Stimulated activated CD8-positive, alpha-beta memory T cell treated with anti-CD3 and anti-CD28 coated beads, Interleukin-15, amount 100 ng/mL, for 1 hour (primary cell): ENCODE results near the gene NFKBIE.
A peak's percentile ranks its signal among the peaks of the same experiment; 100 is the strongest.
"Not testable (repeated sequence)": the region's sequence is repeated elsewhere in the genome, so short reads cannot be mapped to it uniquely, and the experiment has no call there.

Experiments
- DNase-seq: peaks from one replicate; pipeline ENCODE4 v3.0.0-alpha.2; 2020; ENCODE audit warnings: low read depth

Gene NFKBIE, protein sequence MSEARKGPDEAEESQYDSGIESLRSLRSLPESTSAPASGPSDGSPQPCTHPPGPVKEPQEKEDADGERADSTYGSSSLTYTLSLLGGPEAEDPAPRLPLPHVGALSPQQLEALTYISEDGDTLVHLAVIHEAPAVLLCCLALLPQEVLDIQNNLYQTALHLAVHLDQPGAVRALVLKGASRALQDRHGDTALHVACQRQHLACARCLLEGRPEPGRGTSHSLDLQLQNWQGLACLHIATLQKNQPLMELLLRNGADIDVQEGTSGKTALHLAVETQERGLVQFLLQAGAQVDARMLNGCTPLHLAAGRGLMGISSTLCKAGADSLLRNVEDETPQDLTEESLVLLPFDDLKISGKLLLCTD

DNA sequence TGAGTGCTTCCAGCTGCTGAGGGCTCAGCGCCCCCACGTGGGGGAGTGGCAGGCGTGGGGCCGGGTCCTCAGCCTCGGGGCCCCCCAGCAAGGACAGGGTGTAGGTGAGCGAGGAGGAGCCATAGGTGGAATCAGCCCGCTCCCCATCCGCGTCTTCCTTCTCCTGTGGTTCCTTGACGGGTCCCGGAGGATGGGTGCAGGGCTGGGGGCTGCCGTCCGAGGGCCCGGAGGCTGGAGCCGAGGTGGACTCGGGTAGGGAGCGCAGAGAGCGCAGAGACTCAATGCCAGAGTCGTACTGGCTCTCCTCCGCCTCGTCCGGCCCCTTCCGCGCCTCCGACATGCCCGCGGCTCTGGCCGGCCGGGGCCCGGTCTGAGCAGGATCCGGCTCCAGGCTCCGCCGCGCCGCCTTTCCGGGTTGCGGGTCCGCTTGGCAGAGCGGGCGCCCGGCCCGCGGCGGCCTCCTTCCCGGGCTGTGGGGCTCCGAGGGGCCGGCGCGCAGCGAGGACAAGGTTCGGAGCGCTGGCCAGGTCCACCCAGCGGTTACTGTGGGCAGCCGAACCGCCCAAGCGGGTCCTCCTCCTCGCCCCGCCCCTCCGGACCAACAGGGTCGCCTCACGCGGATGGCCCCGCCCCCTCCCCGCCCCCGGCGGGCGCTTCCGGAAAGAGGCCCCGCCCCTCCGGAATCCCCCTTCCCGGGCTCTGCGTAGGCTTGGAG, at the start of gene NFKBIE:
NFKBIE (minus strand) TSS at position 545 of the 715 bp plus-strand sequence; CDS start at position 340, 205 bp downstream.
- DNase-seq: peak; percentile 95

DNA sequence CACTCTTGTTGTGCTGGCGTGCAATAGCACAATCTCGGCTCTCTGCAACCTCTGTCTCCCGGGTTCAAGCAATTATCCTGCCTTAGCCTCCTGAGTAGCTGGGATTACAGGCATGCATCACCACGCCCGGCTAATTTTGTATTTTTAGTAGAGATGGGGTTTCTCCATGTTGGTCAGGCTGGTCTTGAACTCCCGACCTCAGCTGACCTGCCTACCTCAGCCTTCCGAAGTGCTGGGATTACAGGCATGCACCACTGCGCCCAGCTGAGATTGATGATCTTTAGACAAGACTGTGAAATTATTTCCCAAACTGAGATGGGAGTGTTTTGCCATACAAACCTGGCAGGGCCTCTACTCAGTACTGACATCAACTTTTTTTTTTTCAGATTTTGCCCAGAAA, 49.3 kb upstream of the NFKBIE start:
- not testable (repeated sequence) for DNase-seq

DNA sequence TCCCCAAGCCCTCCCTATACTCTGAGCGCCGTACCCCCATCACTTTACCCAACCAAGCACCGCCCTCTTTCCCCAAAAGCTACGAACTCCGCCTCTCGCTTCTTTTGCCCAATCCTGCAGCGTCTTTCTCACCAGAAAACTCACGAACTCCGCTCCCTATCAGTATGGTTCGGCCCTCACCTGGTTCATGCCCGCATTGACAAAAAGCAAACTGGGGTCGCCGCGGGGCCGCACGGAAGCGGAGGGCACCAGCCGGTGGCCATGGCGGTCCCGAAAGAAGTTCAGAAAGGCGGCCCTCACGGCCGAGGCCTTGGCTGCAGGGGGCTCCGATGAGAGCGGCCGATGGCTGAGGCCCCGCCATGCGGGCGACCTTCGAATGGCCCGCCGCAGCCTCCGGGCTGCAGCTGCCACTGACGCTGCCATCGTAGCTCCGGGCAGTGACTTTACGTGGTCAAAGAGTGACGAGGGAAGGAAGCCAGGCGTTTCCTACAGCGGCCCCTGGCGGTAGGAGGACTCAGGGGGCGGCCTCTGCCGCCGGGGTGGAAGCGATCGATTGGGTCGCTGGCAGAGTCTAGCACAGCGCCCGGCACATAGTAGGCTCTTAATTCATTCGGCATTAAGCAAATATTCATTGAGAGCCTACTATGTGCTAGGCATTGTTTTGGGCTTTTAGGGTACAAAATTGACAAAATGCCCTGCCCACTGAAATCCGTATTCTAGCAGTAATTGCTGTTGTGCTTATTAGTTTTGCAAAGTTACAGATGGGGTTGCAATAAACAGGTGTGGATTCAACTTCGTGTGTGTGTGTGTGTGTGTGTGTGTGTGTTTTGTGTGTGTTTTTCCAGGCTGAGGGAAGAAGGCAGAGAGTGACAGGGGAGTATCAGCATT, 47.8 kb upstream of the NFKBIE start, which contains the start of gene AARS2:
AARS2 (minus strand) TSS at position 447 of the 888 bp plus-strand sequence; CDS start at position 423, 24 bp downstream.
- DNase-seq: peak; percentile 94

DNA sequence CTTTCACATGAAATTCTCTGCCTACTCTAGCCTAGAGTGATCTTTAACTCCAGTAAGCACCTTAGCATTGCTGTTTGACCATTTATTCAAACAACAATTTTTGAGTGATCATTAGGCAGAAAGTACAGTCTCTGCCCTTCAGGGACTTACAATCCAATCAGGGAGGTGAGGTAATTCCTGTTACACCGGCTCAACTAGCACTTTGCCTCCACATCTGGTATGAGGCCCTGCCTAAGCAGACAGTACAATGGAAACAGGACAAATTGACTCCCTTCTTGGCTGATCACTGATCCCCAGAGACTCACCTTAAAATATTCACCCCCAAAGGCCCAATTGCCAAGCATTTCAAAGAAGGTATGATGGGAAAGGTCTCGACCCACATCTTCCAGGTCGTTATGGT, 46.4 kb upstream of the NFKBIE start:
- DNase-seq: no peak

DNA sequence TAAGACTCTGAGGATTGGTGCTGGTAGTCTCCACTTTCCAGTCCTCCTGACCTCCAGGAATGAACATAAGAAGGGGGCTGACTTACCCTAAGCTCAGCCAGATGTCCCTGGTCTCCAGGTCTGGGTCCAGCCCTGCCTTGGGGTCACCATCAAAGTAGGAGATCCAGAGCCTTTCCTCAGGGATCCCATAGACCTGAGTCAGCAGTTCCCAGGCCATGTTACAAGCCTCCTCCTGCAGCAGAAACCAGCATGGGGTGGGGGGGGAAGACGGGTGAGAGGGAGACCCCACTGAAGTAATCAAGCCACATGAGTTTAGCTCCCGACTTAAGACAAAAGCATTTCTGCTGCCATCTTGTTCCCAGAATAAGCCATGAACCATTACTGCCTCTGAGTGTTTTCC, 46.0 kb upstream of the NFKBIE start:
- DNase-seq: no peak

DNA sequence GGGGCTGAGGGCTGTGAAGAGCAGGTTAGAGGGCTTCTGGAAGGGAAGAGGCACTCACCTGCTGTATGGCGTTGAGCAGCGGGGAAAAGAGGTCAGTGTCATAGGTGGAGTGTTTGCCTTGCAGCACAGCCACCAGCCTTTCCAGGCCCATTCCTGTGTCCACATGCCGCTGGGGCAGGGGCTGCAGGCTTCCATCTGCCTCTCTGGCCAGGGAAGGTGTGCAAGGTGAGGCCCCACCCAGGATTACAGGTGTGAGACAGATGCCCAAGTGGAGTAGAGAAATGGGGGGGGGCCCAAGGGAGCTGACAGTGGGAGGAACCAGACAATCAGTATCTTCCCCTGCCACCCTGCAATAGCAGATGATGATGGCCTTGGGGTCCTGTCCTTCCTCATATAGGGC, 44.9 kb upstream of the NFKBIE start:
- no peak for DNase-seq

DNA sequence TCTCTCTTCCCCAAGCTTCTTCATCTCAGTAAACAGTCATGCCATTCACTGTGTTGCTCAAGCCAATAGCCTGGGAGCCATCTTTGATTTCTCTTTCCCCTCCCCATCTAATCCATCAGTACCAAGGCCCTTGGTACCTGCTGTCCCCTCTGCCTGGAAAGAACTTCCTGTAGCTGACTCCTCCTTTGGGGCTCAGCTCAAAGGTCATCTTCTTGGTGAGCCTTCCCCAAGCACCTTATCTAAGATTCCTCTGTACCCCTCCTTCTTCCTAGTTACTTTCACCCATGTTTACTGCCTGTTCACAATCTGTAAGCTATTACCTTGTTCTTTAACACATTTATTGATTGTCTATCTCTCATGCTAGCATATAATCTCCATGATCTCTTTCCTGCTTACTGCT, 44.3 kb upstream of the NFKBIE start:
- DNase-seq: no peak

DNA sequence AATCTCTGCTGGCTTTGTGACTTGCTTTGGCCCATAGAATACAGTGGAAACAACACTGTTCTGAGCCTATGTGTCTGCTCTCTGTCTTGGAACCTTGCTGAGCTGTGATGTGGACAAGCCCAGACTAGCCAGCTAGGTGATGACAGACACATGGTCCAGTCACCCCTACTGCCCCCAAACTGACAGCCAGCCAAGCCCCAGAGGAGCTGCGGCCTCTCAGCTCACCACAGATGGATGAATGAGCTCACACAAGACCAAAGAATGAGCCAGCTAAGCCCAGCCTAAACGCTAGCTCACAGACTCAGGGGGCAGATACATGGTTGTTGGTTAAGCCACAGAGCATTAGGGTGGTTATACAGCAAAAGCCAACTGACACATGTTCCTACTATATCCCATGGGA, 43.7 kb upstream of the NFKBIE start:
- DNase-seq: no peak

DNA sequence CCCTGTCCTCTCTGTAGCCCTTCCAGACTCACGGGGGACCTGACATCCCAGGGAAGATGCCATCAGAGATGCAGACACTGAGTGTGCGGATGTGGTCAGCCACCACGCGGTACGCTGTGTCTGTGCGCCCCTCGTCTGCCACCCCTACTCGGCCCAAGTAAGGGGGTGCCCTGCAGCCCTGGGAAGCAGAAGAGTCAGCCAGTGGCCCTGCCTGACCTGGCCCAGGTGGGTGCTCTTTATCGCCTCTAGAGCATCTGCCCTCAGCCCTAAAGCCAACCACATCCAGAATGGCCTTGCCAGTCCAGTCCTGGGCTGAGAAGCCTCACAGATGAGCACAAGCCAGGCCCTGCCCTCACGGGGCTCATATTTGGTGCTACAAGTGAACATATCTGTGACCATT, 41.9 kb upstream of the NFKBIE start:
- no peak for DNase-seq

DNA sequence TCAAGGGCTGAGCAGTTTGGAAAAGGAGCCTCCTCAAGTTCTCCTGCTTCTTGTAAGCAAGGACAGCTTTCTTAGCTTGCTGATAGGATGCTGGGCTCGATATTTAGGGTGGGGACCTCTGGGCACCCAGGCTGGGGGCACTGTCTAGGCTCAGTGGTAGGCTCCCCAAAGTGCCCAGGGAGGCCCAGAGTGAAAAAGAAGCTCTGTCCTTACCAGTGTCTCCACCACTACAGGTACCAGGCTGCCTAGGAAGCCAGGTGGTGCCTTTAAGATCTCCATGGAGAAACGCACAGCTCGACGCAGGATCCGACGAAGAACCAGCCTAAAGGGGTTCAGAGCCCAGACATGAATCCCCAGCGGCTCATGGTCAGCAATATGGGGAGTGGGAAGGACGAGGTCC, 41.4 kb upstream of the NFKBIE start:
- no peak for DNase-seq

DNA sequence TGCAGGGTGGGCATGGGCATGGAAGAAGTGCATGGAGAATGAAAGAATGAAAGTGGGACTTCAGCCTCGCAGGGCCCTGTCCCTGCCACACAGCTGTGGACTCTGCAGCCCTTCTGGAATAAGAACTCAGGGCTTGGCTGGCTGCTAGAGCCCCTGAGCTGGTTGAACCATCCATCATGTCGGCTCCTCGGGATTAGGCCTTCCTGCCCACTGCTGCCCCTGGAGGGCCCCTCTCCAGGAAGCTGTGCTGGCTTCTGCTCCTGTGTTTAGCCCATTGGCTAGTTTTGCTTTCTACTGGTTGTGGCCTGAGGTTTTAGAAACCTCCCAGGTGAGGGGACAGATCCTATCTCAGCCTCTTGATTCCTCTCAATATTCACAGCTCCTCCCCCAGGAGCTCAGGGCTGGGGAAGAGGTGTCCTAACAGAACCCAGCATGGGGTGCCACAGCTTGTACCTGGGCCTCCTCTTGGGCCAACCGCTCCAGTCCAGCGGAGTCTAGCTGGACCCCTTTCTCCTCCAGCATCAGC, 39.9 kb upstream of the NFKBIE start:
- no peak for DNase-seq

DNA sequence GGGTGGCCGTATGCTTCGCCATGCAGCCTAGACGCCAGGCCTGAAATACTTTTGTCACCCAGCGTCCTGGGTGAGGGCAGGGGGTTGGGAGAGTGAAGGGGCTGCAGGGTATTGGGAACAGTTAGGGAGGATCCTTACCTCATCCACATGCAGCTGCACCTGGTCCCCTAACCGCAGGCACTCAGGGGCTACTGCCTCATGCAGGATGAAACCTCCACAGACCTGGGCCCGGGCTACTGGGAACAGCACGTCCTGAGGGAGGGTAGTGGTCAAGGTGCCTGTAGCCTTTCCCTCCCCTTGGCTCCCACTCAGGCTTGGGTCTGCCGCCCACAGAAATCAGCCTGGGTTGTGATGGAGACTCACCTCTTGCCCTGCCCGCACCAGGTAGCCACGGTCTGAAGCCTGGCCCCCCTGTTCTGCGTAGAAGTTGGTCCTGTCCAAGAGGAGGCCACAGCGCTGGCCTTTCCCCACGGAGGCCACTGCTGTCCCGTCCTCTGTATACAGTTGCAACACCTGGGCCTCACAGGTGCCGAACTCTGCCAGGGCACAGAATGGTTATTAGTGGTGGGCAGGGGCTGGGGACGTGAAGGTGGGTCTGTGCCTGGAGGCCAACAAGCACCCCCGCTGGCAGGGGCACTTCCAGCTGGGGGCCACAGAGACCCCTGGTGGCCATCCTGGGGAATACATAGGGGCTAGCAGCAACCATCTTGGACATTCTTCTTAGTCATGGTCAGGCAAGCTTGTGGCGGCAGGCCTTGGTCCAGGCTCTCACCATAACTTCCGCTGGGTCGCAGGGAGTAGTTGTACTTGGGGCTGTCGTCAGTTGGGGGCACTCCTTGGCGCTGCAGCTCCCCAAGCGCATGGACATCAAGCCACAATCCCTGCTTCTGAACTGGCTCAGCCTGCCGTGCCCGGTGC, 39.2 kb upstream of the NFKBIE start:
- DNase-seq: peak; percentile 17

DNA sequence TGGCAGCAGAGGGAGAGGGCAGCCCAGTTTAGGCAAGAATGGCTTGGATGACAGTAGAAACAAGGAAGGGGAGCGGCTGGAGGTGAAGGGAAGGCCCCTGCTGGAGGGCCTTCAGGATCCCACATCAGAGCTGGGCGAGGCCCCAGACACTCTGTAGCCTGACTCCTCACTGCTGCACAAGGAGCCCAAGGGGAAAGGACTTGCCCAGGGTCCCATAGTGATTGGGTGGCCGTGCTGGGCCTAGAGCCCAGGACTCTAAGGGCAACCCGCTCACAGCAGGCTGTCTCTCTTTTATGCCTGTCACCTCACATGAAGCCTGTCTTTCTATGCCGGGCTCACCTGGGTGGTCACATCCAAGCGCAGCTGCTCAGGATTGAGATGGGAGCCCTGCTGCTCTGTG, 38.5 kb upstream of the NFKBIE start:
- no peak for DNase-seq

DNA sequence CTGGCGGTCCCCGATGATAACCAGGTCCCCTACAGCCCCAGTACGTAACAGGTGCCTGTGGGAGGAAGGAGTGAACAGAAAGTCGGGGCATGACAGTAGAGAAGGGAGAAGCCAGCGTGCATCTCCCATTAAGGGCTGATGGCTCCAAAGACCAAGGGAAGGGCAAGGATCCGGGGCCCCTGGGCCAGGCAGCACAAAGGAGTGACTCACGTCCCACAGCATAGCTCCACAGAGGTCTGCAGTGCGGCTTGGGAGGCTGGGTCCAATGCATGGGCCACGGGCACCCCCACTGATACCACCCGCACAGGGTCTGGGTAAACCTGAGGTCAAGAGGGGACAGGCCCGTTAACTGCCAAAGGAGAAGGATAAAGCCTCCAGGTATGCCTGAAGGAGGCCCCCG, 37.5 kb upstream of the NFKBIE start:
- no peak for DNase-seq

DNA sequence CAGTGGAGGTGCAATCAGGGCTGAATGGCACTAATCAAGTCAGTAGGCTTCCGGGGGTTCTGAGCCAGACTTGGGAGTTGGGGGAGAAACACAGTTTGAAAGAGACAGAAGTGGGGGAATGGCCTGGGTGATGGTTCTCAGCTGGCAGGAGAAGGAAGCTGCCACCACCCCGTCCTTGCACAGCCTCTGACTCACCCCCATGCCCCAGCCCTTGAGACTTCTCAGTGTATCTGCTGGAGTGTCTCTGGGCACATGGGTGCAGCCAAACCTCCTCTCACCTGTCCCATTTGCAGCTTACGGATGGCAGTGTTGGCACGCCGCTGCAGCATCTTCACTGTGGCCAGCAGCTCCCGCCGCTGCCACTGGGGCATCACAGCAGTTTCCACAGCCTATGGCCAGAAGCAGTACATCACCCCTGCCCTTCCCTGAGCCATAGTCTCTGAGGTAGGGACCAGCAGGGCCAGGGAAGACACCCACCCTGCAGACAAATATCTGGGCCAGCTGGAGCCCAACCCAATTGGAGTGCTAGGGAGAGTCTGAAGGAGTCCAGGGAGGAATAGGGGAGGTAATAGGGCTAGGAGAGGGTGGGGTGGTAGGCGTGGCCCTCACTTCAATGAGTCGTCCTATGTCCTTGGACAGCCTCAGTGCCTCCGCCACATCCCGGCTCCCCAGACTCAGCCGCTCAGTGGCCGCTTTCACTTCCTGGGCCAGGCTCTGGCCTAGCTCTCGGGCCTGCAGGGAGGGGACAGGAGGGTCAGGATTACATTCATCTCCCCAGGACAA, 36.6 kb upstream of the NFKBIE start:
- no peak for DNase-seq

DNA sequence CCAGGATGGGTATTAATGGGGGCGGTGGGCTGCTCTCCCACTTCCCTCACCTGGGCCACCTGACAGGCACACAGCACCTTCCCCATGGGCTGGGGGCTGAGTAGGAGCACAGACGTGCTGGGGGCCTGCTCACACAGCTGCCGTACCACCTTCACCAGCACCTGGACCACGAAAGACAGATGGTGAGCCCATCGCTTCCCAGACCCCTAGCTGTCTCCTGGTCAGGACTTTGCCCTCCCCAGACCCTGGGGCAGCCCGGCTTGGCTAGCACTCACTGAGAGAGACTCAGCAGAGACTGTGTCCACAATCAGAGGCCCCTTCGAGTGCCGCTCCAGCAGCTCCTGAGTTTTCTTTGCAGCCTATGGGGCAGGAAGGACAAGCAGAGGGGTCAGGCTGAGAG, 35.8 kb upstream of the NFKBIE start:
- DNase-seq: no peak

DNA sequence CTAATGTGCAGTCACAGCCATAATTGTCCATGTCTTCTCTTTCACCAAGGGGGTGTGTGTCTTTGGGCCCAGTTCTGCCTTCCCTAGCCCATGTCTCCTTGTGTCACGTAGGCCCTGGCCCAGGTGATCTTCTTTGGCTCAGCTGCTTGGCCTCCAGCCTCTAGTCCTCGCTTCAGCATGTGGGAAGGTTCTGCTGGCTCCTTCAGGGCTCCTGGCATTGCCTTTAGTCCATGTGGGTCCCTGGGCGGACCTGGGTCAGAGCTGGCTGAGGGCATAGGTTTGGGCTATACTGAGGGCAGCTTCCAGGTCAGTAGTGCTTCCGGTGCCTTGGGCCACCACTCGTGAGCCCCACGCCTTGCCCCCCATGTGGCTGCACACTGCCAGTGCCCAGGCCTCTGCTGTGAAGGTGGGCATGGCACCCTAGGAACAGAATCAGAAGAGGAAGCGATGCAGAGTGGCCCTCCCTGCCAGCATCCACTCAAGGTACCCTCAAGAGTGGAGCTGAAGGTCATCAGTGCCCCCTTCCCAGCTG, 35.0 kb upstream of the NFKBIE start:
- no peak for DNase-seq

DNA sequence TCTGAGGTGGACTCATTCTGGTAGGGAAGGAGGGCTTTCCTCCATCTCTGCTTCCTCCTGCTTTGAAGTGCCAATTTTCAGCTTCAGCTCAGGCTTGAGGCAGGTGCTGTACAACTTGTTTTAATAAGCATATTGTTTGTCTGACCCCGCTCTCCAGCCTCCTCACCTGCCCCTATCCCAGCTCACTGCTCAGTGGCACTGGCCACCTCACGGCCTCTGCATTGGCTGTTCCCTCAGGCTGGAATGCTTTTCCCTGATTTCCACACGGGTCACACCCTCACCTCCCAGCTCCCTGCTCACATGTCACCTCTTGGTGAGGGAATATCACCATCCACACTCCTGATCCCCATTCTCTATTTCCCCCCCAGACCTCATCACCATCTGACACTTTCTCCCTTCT, 33.5 kb upstream of the NFKBIE start:
- no peak for DNase-seq

DNA sequence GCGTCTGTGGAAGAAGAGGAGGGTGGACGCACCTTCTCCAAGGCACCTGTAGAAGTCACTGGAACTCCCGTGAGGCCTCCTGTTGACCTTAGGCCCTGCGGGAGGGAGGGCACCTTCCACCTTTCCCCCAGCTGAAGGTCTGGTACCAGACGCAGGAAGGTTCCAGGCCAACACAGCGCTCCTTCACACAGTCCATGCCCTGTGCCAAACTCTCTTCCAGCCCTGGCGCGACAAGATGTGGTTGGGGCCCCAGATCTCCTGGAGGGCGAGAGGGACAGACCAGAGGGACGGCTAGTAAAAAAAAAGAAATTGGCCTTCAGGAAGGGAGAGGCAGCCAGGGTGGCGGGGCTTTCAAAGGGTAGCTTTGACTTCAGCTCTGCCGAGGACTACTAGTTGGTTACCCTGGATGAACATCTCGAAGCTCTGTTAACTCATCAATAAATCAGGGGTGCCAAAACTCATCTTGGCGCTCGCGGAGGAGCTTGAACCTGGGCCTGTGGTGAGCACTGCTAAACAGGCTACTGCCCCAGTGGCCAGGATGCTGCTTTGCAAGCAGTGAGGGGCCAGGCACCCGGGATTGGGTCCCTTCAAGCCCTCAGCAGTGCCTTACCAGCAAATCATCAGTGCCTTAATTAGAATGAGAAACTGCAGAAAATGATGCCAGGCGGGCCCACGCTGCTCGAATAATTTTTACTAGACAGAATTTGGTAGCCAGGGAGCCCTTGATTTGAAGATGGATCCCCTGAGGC, 32.9 kb upstream of the NFKBIE start:
- no peak for DNase-seq
